ACC112 (cell line): ENCODE measurements around the gene RNASE8.

ENCODE experiments used
- H2AFZ ChIP-seq: fragments of 200-600 bp; sonication (generic); one replicate; pipeline ENCODE4 v1.6.0; 2017; ENCODE audit warnings: antibody characterized with exemption, low read length; ENCODE audit not compliant: unreplicated experiment
- H3K27ac ChIP-seq: fragments of 200-600 bp; sonication (generic); 2 replicates; pipeline ENCODE4 v1.5.1; 2014; ENCODE audit warnings: low read depth, mild to moderate bottlenecking, antibody characterized with exemption, low read length, moderate library complexity
- H3K27me3 ChIP-seq: fragments of 200-600 bp; sonication (generic); 2 replicates; pipeline ENCODE4 v1.6.1; 2014; ENCODE audit warnings: mild to moderate bottlenecking, antibody characterized with exemption, low read length, moderate library complexity, mixed read lengths; ENCODE audit not compliant: insufficient read depth
- H3K36me3 ChIP-seq: fragments of 200-600 bp; sonication (generic); 2 replicates; pipeline ENCODE4 v1.6.1; 2016; ENCODE audit warnings: mild to moderate bottlenecking, antibody characterized with exemption, low read length, moderate library complexity, mixed read lengths; ENCODE audit not compliant: insufficient read depth
- H3K4me1 ChIP-seq: fragments of 200-600 bp; sonication (generic); one replicate; pipeline ENCODE4 v1.6.1; 2016; ENCODE audit warnings: low read length, mixed read lengths; ENCODE audit not compliant: insufficient read depth, unreplicated experiment, control insufficient read depth
- H3K4me3 ChIP-seq: fragments of 200-600 bp; sonication (generic); 2 replicates; pipeline ENCODE4 v1.5.1; 2014; ENCODE audit warnings: mild to moderate bottlenecking, low read depth, low read length
- H3K79me2 ChIP-seq: fragments of 200-600 bp; sonication (generic); one replicate; pipeline ENCODE4 v1.6.0; 2016; ENCODE audit warnings: low read length; ENCODE audit not compliant: control insufficient read depth, unreplicated experiment, insufficient read depth

RNASE8 gene

DNA sequence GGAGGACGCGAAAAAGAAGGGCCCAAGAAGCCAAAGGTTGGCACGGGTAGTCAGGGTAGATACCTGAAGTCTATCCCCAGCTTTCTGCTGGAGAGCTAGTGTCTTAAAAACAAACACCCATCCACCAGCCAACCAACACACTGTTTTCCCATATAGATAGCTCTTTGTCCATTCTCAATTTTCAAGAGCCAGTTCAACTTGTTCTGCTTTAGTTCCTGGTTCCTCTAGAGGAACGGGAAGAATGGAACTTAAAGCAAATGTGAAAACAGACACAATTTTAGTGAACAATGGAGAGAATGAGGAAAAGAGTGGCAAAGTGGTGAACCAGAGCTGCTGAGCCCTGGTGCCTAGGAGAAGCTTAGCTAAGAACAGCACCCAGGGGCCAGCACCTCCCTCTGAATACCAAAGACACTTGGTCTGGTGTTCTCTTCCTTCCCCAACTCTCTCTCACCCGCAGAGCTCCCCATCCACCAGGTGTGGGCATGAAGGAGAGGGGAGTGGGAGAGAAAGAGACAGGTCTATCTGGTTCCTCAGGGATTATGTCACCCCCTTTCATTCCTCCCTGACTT is 36.6 kb upstream of the RNASE8 start:
- Histone ChIP-seq H3K27ac (no peak overlapping the region), H3K4me1 (no peaks in the 10 kb centered on the region), H3K79me2 (no peaks in the 10 kb centered on the region), H3K27me3 (peaks cover 74% of the 10 kb centered on the region), H3K36me3 (no peaks in the 10 kb centered on the region), H3K4me3 (no peak overlapping the region), H2AFZ (no peak overlapping the region)

DNA sequence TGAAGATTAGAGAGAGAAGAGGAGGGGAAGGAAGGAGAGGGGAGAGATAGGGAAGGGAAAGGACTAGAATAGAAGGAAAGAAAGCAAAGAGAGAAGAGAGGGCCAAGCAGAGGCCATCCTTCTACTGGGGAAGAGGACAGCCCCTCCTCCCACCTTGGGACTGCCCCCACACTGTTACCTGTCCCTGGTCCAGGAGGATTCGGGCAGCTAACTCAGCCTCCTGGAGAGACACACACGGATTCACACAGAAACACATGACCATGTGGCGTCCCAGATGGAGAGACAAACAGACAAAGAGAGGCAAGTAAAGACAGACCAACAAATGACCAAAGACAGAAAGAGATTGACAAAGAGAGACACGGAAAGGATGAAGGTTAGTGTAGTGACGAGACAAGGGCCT is 34.9 kb upstream of the RNASE8 start:
- Histone ChIP-seq H3K27me3 (peaks cover 82% of the 10 kb centered on the region), H3K79me2 (no peaks in the 10 kb centered on the region), H3K36me3 (no peaks in the 10 kb centered on the region), H3K4me1 (no peaks in the 10 kb centered on the region), H2AFZ (no peak overlapping the region), H3K27ac (no peak overlapping the region), H3K4me3 (no peak overlapping the region)

DNA sequence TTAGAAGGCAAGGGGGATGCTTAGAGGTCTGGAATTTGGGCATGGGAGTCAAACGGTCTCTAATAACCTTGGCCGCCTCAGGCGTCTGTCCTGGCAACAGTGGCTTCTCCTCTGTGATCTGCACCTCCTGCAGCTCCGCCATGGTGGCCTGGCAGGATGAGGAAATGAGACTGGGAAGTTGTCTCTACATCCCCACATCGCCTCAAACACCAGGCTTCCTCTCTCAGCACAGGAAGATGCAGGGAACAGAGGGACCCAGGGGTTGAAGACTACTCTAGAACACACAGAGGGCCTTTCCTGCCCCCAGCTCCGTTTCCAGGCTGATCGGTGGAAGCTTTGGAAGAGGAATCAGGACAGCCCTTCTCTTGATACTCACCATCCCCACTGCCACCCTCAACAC is 34.4 kb upstream of the RNASE8 start:
- peaks cover 82% of the 10 kb centered on the region for H3K27me3 ChIP-seq
- no peak overlapping the region for H2AFZ ChIP-seq
- no peak overlapping the region for H3K27ac ChIP-seq
- no peaks in the 10 kb centered on the region for H3K36me3 ChIP-seq
- no peaks in the 10 kb centered on the region for H3K79me2 ChIP-seq
- H3K4me1 ChIP-seq, result no peaks in the 10 kb centered on the region
- H3K4me3 ChIP-seq, result no peak overlapping the region

DNA sequence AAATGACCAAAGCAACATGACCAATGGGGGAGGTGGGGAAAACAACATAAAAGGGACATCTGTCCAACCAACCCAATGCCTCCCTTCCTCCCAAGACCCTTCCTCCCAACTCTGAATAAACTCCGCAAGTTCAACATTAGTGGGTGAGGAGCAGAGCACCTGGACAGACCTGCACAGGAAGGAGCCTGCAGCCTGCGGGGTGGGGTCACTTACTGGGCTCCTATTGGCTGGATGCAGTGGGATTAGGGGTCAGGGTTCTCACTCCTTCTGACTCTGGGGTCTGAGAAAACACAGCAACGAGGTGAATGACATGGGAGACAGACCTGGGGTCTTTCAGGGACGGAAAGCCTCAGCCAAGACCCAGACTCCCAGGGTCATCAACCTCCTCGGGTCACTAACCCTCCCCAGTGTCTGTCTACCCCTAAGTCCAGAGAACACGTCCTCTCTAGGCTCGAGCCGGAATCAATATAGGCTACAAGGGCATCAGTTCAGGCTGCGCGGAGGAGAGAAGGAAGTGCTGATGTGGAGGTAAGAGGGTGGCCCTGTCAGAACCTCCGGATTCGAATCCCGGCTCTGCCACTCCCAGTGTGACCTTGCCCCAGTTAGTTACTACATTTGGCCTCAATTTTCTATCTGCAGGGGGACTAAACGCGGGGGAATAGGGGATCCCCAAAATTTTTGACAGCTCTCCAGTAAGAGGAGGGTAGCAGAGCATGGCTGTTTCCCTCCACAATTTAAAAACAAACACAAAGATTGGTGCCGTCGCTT is 33.6 kb upstream of the RNASE8 start:
- Histone ChIP-seq H3K27ac (no peak overlapping the region), H3K79me2 (no peaks in the 10 kb centered on the region), H3K36me3 (no peaks in the 10 kb centered on the region), H3K27me3 (peaks cover 79% of the 10 kb centered on the region), H2AFZ (no peak overlapping the region), H3K4me1 (no peaks in the 10 kb centered on the region), H3K4me3 (peak overlapping the region; percentile 75)

DNA sequence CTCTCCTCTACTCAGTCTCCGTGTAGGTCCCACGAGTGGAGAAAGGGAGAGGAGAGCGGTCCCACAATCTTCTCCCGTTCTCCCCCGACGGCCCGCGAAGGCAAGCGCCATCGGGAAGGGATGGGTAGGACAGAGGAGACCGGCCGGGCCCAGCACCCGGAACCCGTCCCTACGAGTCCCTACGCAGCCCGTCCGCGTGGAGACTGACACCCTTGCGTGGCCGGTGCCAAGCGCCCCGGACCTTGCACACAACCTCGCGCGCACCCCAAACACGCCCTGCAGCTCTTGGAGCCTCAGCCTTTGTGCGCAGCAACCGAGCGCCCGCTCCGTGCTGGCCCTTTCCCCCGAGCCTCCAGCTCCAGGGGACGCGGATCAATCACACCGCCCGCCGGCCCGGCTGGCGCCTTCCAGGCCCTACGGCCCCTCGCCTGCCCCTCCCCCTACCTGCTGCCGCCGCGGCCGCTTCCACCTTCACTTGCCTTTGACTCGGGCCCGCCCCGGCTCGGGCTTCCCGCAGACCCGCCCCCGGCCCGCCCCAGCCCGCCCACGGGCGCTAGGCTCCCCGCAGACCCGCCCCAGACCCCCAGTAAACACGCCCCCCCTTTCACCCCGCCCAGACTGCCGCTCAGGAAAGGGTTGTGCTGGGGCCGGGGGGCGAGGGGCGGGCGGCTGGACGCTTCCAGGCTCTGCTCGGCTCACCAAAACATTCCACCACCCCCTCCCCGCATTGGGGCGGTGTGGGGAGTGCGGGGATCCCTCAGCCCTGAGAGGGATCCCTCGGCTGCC is 32.8 kb upstream of the RNASE8 start, which contains the start of gene NDRG2:
TSS of gene NDRG2 (minus strand) at position 477 of the 786 bp plus-strand sequence. CDS start 1,746 bp downstream, outside the sequence.
- Histone ChIP-seq H2AFZ (peak within 1 kb of the TSS; percentile 95), H3K4me1 (no peaks in the 10 kb centered on the region), H3K27ac (no peak within 1 kb of the TSS), H3K27me3 (peaks cover 80% of the 10 kb centered on the region), H3K36me3 (no peaks in the 10 kb centered on the region), H3K79me2 (no peaks in the 10 kb centered on the region), H3K4me3 (peak within 1 kb of the TSS; percentile 75)

DNA sequence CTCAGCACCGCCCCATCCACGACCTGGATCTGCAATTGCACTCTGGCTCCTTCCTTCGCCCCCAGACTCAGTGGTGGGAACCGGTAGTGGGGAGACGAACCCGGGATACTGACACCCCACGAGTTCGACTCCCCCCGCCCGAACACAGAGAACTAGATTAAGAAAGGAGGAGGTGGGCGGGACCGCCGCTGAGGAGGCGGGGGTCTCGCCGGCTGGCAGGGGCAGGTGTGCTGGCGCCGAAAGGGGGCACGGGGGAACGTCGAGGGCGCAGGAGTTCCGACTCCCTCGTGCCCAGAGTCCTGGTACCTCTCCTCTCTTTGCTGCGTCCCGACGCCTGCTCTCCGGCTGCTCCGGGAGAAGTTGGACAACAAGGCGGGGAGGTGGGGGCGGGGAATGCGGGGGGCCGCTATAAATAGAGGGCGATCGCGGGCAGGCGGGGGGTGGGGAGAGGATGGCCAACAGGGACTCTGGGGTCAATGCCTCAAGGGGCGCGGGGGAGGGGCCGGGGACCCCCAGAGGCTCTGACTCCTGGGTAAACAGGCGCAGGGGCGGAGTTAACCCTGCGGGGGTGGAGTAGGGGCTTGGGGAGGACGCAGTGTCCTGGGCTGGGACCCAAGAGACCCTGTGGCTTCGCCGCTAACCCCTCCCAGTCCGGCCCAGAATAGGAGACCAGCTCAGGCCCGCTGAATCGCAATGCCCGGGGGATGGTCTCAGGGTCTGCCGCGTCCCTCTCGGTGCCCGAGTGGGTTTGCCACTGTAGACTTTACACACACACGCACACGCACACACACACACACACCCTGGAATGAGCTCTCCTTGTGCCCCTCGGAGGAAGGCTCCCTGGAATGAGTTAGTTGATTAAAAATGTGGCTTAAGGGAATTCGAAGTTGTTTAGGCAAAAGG is 32.0 kb upstream of the RNASE8 start:
- Histone ChIP-seq H3K4me1 (no peaks in the 10 kb centered on the region), H2AFZ (peak overlapping the region; percentile 95), H3K27ac (no peak overlapping the region), H3K36me3 (no peaks in the 10 kb centered on the region), H3K27me3 (peaks cover 83% of the 10 kb centered on the region), H3K4me3 (peak overlapping the region; percentile 75), H3K79me2 (no peaks in the 10 kb centered on the region)

DNA sequence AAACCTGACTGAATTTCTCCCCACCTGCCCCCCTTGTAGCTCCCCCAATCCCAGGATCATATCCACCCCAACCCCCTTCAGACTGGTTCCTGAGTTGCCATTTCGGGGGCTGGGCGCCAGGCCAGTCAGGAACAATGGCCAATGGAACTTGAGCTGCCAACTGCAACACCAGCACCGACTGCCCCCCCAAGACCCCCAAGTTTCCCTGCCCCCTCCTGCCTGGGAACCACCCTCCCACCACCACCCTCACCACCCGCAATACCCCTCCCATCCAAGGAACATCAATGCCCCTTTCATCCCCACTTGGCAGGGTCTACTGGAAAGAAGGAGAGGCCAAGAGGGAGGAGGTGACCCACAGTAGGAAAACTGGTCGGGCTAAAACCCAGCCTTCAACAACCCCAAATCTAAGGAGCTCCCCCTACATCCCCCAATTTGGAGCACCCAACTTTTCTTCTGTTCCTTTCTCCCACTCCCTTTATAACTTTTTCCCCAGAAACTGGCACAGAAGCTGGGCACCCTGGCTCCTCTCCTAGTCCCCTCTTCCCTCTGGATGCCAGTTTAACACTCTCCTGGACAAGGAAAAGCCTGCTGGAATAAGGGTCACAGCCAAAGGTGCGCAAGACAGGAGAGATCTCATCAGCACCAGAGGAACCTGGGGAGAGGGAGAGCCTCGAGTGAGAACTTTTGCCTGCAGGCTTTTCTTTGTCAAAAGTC is 31.2 kb upstream of the RNASE8 start:
- peaks cover 83% of the 10 kb centered on the region for H3K27me3 ChIP-seq
- H3K27ac ChIP-seq, result no peak overlapping the region
- no peak overlapping the region for H3K4me3 ChIP-seq
- no peaks in the 10 kb centered on the region for H3K79me2 ChIP-seq
- H3K36me3 ChIP-seq, result no peaks in the 10 kb centered on the region
- H2AFZ ChIP-seq, result no peak overlapping the region
- H3K4me1 ChIP-seq, result no peaks in the 10 kb centered on the region

DNA sequence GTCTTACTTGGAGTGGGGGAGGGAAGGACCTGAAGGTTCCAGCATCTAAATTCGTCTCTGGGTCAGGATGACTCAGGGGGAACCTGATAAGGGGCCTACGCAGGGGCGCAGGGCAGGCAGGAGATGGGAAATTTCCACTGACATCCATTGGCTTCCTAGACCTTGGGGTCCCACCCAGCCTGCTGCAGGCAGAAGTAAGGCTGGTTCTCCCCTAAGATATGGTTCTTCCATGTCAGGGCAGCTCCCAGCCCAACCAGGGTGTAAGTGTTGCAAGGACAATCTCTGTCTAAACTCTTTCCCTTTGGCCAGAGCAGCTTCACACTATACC is 30.7 kb upstream of the RNASE8 start:
- Histone ChIP-seq H3K36me3 (no peaks in the 10 kb centered on the region), H3K27me3 (peaks cover 83% of the 10 kb centered on the region), H3K79me2 (no peaks in the 10 kb centered on the region), H3K4me3 (no peak overlapping the region), H3K27ac (no peak overlapping the region), H2AFZ (no peak overlapping the region), H3K4me1 (no peaks in the 10 kb centered on the region)

DNA sequence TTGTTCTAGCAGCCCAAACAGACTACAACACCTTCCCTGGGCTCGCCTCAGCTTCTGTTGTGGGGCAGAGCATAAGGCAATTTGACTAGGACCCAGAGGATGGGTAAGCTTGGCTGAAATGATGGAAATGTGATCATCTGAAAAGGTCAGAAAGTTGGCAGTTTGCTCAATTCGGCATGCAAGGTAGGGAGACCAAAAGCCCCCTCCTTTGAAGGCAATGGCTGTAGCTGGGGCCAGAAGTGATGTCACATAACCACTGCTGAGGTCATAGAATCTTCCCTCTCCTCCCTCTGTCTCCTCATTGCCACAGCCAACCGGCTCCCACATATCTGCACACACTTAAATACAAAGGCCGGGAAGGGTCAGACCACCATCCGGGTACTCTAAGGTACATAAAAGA is 27.7 kb upstream of the RNASE8 start, which contains the start of gene TPPP2:
TSS of gene TPPP2 (plus strand) at position 301 of the 400 bp plus-strand sequence. CDS start 365 bp downstream, outside the sequence.
- Histone ChIP-seq H3K4me1 (no peaks in the 10 kb centered on the region), H3K36me3 (no peaks in the 10 kb centered on the region), H3K27ac (no peak within 1 kb of the TSS), H2AFZ (no peak within 1 kb of the TSS), H3K79me2 (no peaks in the 10 kb centered on the region), H3K4me3 (no peak within 1 kb of the TSS), H3K27me3 (peaks cover 84% of the 10 kb centered on the region)
